ENCODE measurements around the gene UBE3C.

- TF ChIP-seq CTCF (IDR thresholded peaks at IDR 0.05; ENCODE audit: low read depth, low read length, poor library complexity, severe bottlenecking) (no peak), EZH2phosphoT487 (IDR thresholded peaks at IDR 0.05; ENCODE audit: borderline replicate concordance, low read length) (no peak)
Measured at GRCh38 chr7:157097569-157097968, 41.2 kb upstream of the UBE3C start.

Data from DOHH2 (cell line).